OCI-LY7 (cell line): ENCODE data around the gene FKBP10.

Source experiments
- EZH2phosphoT487 ChIP-seq: fragments of 200-600 bp; sonication (generic); IDR thresholded peaks from 2 replicates; pipeline ENCODE4 v1.6.1; 2018; ENCODE audit warnings: low read depth, borderline replicate concordance, mild to moderate bottlenecking, mixed run types, antibody characterized with exemption, low read length, moderate library complexity, mixed read lengths
- TF ChIP-seq, protein P1 (sequence below): fragments of 200-600 bp; sonication (generic); conservative IDR thresholded peaks from 2 replicates; pipeline ENCODE4 v1.5.1; 2014; ENCODE audit warnings: mild to moderate bottlenecking, antibody characterized with exemption, low read length, moderate library complexity, mixed read lengths

DNA sequence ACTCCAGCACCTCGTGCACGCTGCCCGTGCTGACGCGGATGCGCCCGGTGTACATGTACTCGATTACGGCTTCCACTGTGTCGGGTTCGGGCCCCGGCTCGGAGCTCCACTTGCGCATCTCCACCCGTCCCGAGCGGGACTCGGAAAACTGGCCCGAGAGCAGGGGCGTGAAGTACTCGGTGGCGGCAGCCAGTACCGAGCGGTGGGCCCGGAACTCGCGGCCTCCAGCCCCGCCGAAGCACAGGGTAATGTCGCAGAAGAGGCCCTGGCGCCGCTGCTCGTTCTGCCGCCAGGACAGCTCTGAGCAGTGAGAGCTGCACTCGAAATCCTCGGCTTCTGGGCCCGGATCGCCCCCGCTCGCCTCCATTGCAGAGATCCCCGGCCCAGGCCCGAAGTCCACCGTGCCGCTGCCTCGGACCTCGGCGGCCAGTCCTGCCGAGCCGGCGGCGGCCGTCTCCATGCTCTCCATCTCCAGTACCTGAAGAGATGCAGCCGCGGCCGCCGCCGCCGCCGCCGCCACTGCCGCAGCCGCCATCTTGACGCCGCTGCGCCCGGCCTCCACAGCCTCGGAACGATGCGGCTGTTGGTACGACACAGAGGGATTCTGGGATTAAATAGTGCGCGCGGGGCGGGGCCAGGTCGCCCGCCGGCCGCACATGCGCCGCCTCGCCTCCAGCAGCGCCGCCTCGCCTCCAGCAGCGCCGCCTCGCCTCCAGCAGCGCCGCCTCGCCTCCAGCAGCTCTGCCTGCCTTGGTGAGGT lies 52.2 kb downstream of the FKBP10 start, which contains the start of gene KLHL11:
- TF ChIP-seq, protein P1, sequence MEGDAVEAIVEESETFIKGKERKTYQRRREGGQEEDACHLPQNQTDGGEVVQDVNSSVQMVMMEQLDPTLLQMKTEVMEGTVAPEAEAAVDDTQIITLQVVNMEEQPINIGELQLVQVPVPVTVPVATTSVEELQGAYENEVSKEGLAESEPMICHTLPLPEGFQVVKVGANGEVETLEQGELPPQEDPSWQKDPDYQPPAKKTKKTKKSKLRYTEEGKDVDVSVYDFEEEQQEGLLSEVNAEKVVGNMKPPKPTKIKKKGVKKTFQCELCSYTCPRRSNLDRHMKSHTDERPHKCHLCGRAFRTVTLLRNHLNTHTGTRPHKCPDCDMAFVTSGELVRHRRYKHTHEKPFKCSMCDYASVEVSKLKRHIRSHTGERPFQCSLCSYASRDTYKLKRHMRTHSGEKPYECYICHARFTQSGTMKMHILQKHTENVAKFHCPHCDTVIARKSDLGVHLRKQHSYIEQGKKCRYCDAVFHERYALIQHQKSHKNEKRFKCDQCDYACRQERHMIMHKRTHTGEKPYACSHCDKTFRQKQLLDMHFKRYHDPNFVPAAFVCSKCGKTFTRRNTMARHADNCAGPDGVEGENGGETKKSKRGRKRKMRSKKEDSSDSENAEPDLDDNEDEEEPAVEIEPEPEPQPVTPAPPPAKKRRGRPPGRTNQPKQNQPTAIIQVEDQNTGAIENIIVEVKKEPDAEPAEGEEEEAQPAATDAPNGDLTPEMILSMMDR = no peak
- TF ChIP-seq EZH2phosphoT487 = no peak
